HUES64 (cell line): ENCODE data around the gene XRCC6.
A peak's percentile ranks its signal among the peaks of the same experiment; 100 is the strongest.
"Not testable (repeated sequence)": the region's sequence is repeated elsewhere in the genome, so short reads cannot be mapped to it uniquely, and the experiment has no call there.

Experiments
- H3K27ac ChIP-seq: 2 replicates; pipeline ENCODE4 v1.7.0; 2013; ENCODE audit warnings: low read depth, low read length, inconsistent platforms
- H3K27me3 ChIP-seq: 2 replicates; pipeline ENCODE4 v1.6.1; 2013; ENCODE audit warnings: mild to moderate bottlenecking, low read length; ENCODE audit not compliant: insufficient read depth
- H3K36me3 ChIP-seq: 2 replicates; pipeline ENCODE4 v1.6.1; 2013; ENCODE audit warnings: mild to moderate bottlenecking, low read length; ENCODE audit not compliant: insufficient read depth
- H3K4me1 ChIP-seq: 2 replicates; pipeline ENCODE4 v1.6.1; 2013; ENCODE audit warnings: mild to moderate bottlenecking, low read length, moderate library complexity; ENCODE audit not compliant: insufficient read depth
- H3K4me3 ChIP-seq: 2 replicates; pipeline ENCODE4 v1.5.1; 2013; ENCODE audit warnings: mild to moderate bottlenecking, low read length, moderate library complexity
- H3K9ac ChIP-seq: 2 replicates; pipeline ENCODE4 v1.6.1; 2013; ENCODE audit warnings: mild to moderate bottlenecking, low read depth, low read length
- H3K9me3 ChIP-seq: 2 replicates; pipeline ENCODE4 v1.6.1; 2013; ENCODE audit warnings: low read depth, low read length; ENCODE audit not compliant: insufficient read depth
- WGBS: fragments of 150-250, 120-280 bp; methylation state at CpG from one replicate; pipeline ENCODE4 v1.1.7; 2013; ENCODE audit warnings: missing lambda C conversion rate; 5-methylcytosine and 5-hydroxymethylcytosine counted together

Gene XRCC6

GRCh38 chr22:41598891-41599635 is 22.0 kb upstream of the XRCC6 start:
- Histone ChIP-seq H3K27me3 (no peaks in the 10 kb centered on the region), H3K4me1 (no peaks in the 10 kb centered on the region), H3K9me3 (no peaks in the 10 kb centered on the region), H3K36me3 (peaks cover 37% of the 10 kb centered on the region), H3K27ac (no peak overlapping the region), H3K9ac (no peak overlapping the region), H3K4me3 (no peak overlapping the region)
- 94% methylated on average over 7 of the region's 8 CpGs for WGBS

- Histone ChIP-seq H3K27ac (no peak overlapping the region), H3K9me3 (no peaks in the 10 kb centered on the region), H3K9ac (no peak overlapping the region), H3K27me3 (no peaks in the 10 kb centered on the region), H3K36me3 (peaks cover 55% of the 10 kb centered on the region), H3K4me3 (no peak overlapping the region), H3K4me1 (no peaks in the 10 kb centered on the region)
- 93% methylated on average over 8 of the region's 8 CpGs for WGBS
Measured at GRCh38 chr22:41600976-41601375, 20.1 kb upstream of the XRCC6 start.

GRCh38 chr22:41603873-41604332 is 17.2 kb upstream of the XRCC6 start:
- H3K36me3 ChIP-seq, result peaks cover 71% of the 10 kb centered on the region
- H3K9ac ChIP-seq, result no peak overlapping the region
- no peaks in the 10 kb centered on the region for H3K9me3 ChIP-seq
- WGBS, result 93% methylated on average over 4 of the region's 4 CpGs
- no peaks in the 10 kb centered on the region for H3K27me3 ChIP-seq
- H3K4me3 ChIP-seq, result no peak overlapping the region
- no peak overlapping the region for H3K27ac ChIP-seq
- H3K4me1 ChIP-seq, result no peaks in the 10 kb centered on the region

- Histone ChIP-seq H3K27ac (no peak overlapping the region), H3K4me3 (no peak overlapping the region), H3K4me1 (no peaks in the 10 kb centered on the region), H3K36me3 (peaks cover 42% of the 10 kb centered on the region), H3K27me3 (no peaks in the 10 kb centered on the region), H3K9ac (no peak overlapping the region), H3K9me3 (no peaks in the 10 kb centered on the region)
- 93% methylated on average over 3 of the region's 3 CpGs for WGBS
Measured at GRCh38 chr22:41608386-41608785, 12.7 kb upstream of the XRCC6 start.

- H3K4me3 ChIP-seq, result no peak overlapping the region
- no peak overlapping the region for H3K9ac ChIP-seq
- H3K36me3 ChIP-seq, result peaks cover 4% of the 10 kb centered on the region; the same call in 1 of the 2 replicates
- WGBS, result 95% methylated on average over 6 of the region's 6 CpGs
- H3K27me3 ChIP-seq, result no peaks in the 10 kb centered on the region
- no peak overlapping the region for H3K27ac ChIP-seq
- H3K4me1 ChIP-seq, result no peaks in the 10 kb centered on the region
- H3K9me3 ChIP-seq, result no peaks in the 10 kb centered on the region
Measured at GRCh38 chr22:41612603-41613306, 8.3 kb upstream of the XRCC6 start.

GRCh38 chr22:41613456-41613855 is 7.6 kb upstream of the XRCC6 start:
- no peaks in the 10 kb centered on the region for H3K27me3 ChIP-seq
- 91% methylated on average over 2 of the region's 2 CpGs for WGBS
- no peak overlapping the region for H3K4me3 ChIP-seq
- no peak overlapping the region for H3K27ac ChIP-seq
- H3K9ac ChIP-seq, result no peak overlapping the region
- H3K9me3 ChIP-seq, result no peaks in the 10 kb centered on the region
- H3K36me3 ChIP-seq, result 0 out of 2 replicates have a peak, but pooled peaks cover 3% of the 10 kb centered on the region
- H3K4me1 ChIP-seq, result no peaks in the 10 kb centered on the region

- under 1% methylated on average over 23 of the region's 24 CpGs for WGBS
- H3K9ac ChIP-seq, result peak overlapping the region; percentile 86
- H3K4me1 ChIP-seq, result peaks cover 7% of the 10 kb centered on the region; the same call in 1 of the 2 replicates
- peaks cover 25% of the 10 kb centered on the region for H3K36me3 ChIP-seq
- peak overlapping the region; percentile 95 for H3K4me3 ChIP-seq
- no peaks in the 10 kb centered on the region for H3K9me3 ChIP-seq
- H3K27ac ChIP-seq, result peak overlapping the region; percentile 73
- H3K27me3 ChIP-seq, result no peaks in the 10 kb centered on the region
Measured at GRCh38 chr22:41619979-41620588, 1.0 kb upstream of the XRCC6 start.

- H3K27me3 ChIP-seq, result no peaks in the 10 kb centered on the region
- H3K36me3 ChIP-seq, result peaks cover 30% of the 10 kb centered on the region
- under 1% methylated on average over 40 of the region's 40 CpGs for WGBS
- H3K27ac ChIP-seq, result peak within 1 kb of the TSS; percentile 99
- H3K9ac ChIP-seq, result peak within 1 kb of the TSS; percentile 98
- H3K4me3 ChIP-seq, result peak within 1 kb of the TSS; percentile 95
- H3K9me3 ChIP-seq, result no peaks in the 10 kb centered on the region
- peaks cover 7% of the 10 kb centered on the region; the same call in 1 of the 2 replicates for H3K4me1 ChIP-seq
Measured at GRCh38 chr22:41620589-41621098, 451 bp upstream of the XRCC6 start, which contains the start of gene DESI1. Gene DESI1 (minus strand): TSS chr22:41621043. CDS start chr22:41620839, 204 bp downstream.

- peak overlapping the region; percentile 99 for H3K27ac ChIP-seq
- H3K27me3 ChIP-seq, result no peaks in the 10 kb centered on the region
- peak overlapping the region; percentile 95 for H3K4me3 ChIP-seq
- H3K4me1 ChIP-seq, result peaks cover 7% of the 10 kb centered on the region; the same call in 1 of the 2 replicates
- H3K36me3 ChIP-seq, result peaks cover 42% of the 10 kb centered on the region
- peak overlapping the region; percentile 98 for H3K9ac ChIP-seq
- H3K9me3 ChIP-seq, result no peaks in the 10 kb centered on the region
- 9% methylated on average over 8 of the region's 8 CpGs for WGBS
Measured at GRCh38 chr22:41621911-41622179, 750 bp downstream of the XRCC6 start.

- Histone ChIP-seq H3K9ac (no peak overlapping the region), H3K27me3 (no peaks in the 10 kb centered on the region), H3K9me3 (peaks cover 7% of the 10 kb centered on the region; the same call in 1 of the 2 replicates), H3K27ac (no peak overlapping the region), H3K4me3 (no peak overlapping the region), H3K36me3 (peaks cover 79% of the 10 kb centered on the region), H3K4me1 (no peaks in the 10 kb centered on the region)
- WGBS, result 96% methylated on average over 7 of the region's 7 CpGs
Measured at GRCh38 chr22:41625577-41625976, 4.5 kb downstream of the XRCC6 start.

- H3K9ac ChIP-seq, H3K4me3 ChIP-seq, H3K27ac ChIP-seq, H3K9me3 ChIP-seq, H3K4me1 ChIP-seq, H3K27me3 ChIP-seq: not testable (repeated sequence)
- 93% methylated on average over 23 of the region's 28 CpGs for WGBS
- H3K36me3 ChIP-seq, result peaks cover 88% of the 10 kb centered on the region
Measured at GRCh38 chr22:41631115-41631514, 10.0 kb downstream of the XRCC6 start.
